ENCODE measurements around the gene HIVEP3.

The HIVEP3 gene

GRCh38 chr1:41576206-41576605 lies 342.5 kb downstream of the HIVEP3 start:
- Histone ChIP-seq H3K18ac (ENCODE audit: low read length) (no peak overlapping the region), H2BK120ac (ENCODE audit: low read depth, low read length) (no peak overlapping the region), H4K8ac (ENCODE audit: low read depth, low read length) (no peak overlapping the region), H3K9ac (ENCODE audit: low read depth, low read length, poor library complexity) (no peak overlapping the region), H3K27me3 (ENCODE audit: control insufficient read depth in 3 of 3, insufficient read depth in 3 of 3, low read depth in 1 of 3, low read length in 3 of 3) (no peaks in the 10 kb centered on the region), H3K36me3 (replicated peaks in 1 of 2; ENCODE audit: control insufficient read depth in 2 of 2, insufficient read depth in 2 of 2, low read length in 2 of 2) (no peaks in the 10 kb centered on the region), H3K9me3 (replicated peaks in 1 of 2; ENCODE audit: control insufficient read depth in 2 of 2, insufficient read depth in 1 of 2, low read depth in 1 of 2, low read length in 2 of 2) (peaks cover 0 to 2% of the 10 kb centered on the region in 2 donors), H4K91ac (ENCODE audit: low read depth, low read length, poor library complexity) (no peak overlapping the region), H2AFZ (ENCODE audit: low read length) (no peak overlapping the region), H3K4ac (ENCODE audit: low read length) (no peak overlapping the region), H3K4me1 (ENCODE audit: control insufficient read depth in 2 of 2, insufficient read depth in 1 of 2, low read depth in 1 of 2, low read length in 2 of 2) (peaks cover 0 to 2% of the 10 kb centered on the region in 2 donors), H2BK5ac (ENCODE audit: low read length) (no peak overlapping the region), H3K4me2 (ENCODE audit: insufficient read depth, low read length, poor library complexity, severe bottlenecking) (no peak overlapping the region), H3K27ac (replicated peaks; ENCODE audit: low read length) (no peak overlapping the region), H3K4me3 (ENCODE audit: low read length in 2 of 2) (no peak overlapping the region), H2BK15ac (ENCODE audit: low read length) (no peak overlapping the region), H3K79me1 (ENCODE audit: low read depth, low read length) (no peaks in the 10 kb centered on the region), H2AK5ac (ENCODE audit: low read depth, low read length) (no peak overlapping the region), H2BK12ac (ENCODE audit: low read length) (no peak overlapping the region), H3K23ac (ENCODE audit: low read depth, low read length, poor library complexity) (no peak overlapping the region), H3K14ac (ENCODE audit: low read length) (no peak overlapping the region)
- DNase-seq (ENCODE audit: low spot score) = no peak
- no CpG with 5 or more reads among the region's 3 CpGs for WGBS, 2 donors (ENCODE audit: extremely low coverage in 2 of 2, insufficient read length in 2 of 2, insufficient replicate concordance in 1 of 2)

GRCh38 chr1:41574842-41575241 lies 343.9 kb downstream of the HIVEP3 start:
- H3K4me3 ChIP-seq (ENCODE audit: low read length in 2 of 2) = no peak overlapping the region
- no peaks in the 10 kb centered on the region for H3K79me1 ChIP-seq (ENCODE audit: low read depth, low read length)
- peaks cover 0 to 2% of the 10 kb centered on the region in 2 donors for H3K4me1 ChIP-seq (ENCODE audit: control insufficient read depth in 2 of 2, insufficient read depth in 1 of 2, low read depth in 1 of 2, low read length in 2 of 2)
- no peak overlapping the region for H3K23ac ChIP-seq (ENCODE audit: low read depth, low read length, poor library complexity)
- H4K8ac ChIP-seq (ENCODE audit: low read depth, low read length) = no peak overlapping the region
- H3K4ac ChIP-seq (ENCODE audit: low read length) = no peak overlapping the region
- H3K27me3 ChIP-seq (ENCODE audit: control insufficient read depth in 3 of 3, insufficient read depth in 3 of 3, low read depth in 1 of 3, low read length in 3 of 3) = peaks cover 0 to 3% (median 0%) of the 10 kb centered on the region in 3 experiments
- H3K9me3 ChIP-seq (replicated peaks in 1 of 2; ENCODE audit: control insufficient read depth in 2 of 2, insufficient read depth in 1 of 2, low read depth in 1 of 2, low read length in 2 of 2) = peaks cover 0 to 2% of the 10 kb centered on the region in 2 donors
- H3K18ac ChIP-seq (ENCODE audit: low read length) = peak overlapping the region; percentile 50
- H3K14ac ChIP-seq (ENCODE audit: low read length) = no peak overlapping the region
- peak overlapping the region; percentile 33 for H2AK5ac ChIP-seq (ENCODE audit: low read depth, low read length)
- no peak overlapping the region for H2BK5ac ChIP-seq (ENCODE audit: low read length)
- no peak overlapping the region for H2AFZ ChIP-seq (ENCODE audit: low read length)
- H2BK12ac ChIP-seq (ENCODE audit: low read length) = no peak overlapping the region
- H4K91ac ChIP-seq (ENCODE audit: low read depth, low read length, poor library complexity) = no peak overlapping the region
- H3K4me2 ChIP-seq (ENCODE audit: insufficient read depth, low read length, poor library complexity, severe bottlenecking) = no peak overlapping the region
- WGBS, 2 donors (ENCODE audit: extremely low coverage in 2 of 2, insufficient read length in 2 of 2, insufficient replicate concordance in 1 of 2) = no CpG with 5 or more reads among the region's 5 CpGs
- no peak overlapping the region for H2BK120ac ChIP-seq (ENCODE audit: low read depth, low read length)
- H3K9ac ChIP-seq (ENCODE audit: low read depth, low read length, poor library complexity) = no peak overlapping the region
- H3K27ac ChIP-seq (replicated peaks; ENCODE audit: low read length) = no peak overlapping the region
- no peaks in the 10 kb centered on the region for H3K36me3 ChIP-seq (replicated peaks in 1 of 2; ENCODE audit: control insufficient read depth in 2 of 2, insufficient read depth in 2 of 2, low read length in 2 of 2)
- H2BK15ac ChIP-seq (ENCODE audit: low read length) = no peak overlapping the region
- DNase-seq (ENCODE audit: low spot score) = no peak

- no peak overlapping the region for H4K8ac ChIP-seq (ENCODE audit: low read depth, low read length)
- WGBS, 2 donors (ENCODE audit: extremely low coverage in 2 of 2, insufficient read length in 2 of 2, insufficient replicate concordance in 1 of 2) = no CpG with 5 or more reads among the region's 18 CpGs
- H3K18ac ChIP-seq (ENCODE audit: low read length) = peak overlapping the region; percentile 50
- no peaks in the 10 kb centered on the region for H3K36me3 ChIP-seq (replicated peaks in 1 of 2; ENCODE audit: control insufficient read depth in 2 of 2, insufficient read depth in 2 of 2, low read length in 2 of 2)
- H3K27me3 ChIP-seq (ENCODE audit: control insufficient read depth in 3 of 3, insufficient read depth in 3 of 3, low read depth in 1 of 3, low read length in 3 of 3) = peaks cover 0 to 3% (median 0%) of the 10 kb centered on the region in 3 experiments
- H4K91ac ChIP-seq (ENCODE audit: low read depth, low read length, poor library complexity) = no peak overlapping the region
- no peaks in the 10 kb centered on the region for H3K79me1 ChIP-seq (ENCODE audit: low read depth, low read length)
- DNase-seq (ENCODE audit: low spot score) = peak; percentile 77
- H3K9me3 ChIP-seq (replicated peaks in 1 of 2; ENCODE audit: control insufficient read depth in 2 of 2, insufficient read depth in 1 of 2, low read depth in 1 of 2, low read length in 2 of 2) = no peaks in the 10 kb centered on the region
- H2AK5ac ChIP-seq (ENCODE audit: low read depth, low read length) = peak overlapping the region; percentile 33
- no peak overlapping the region for H3K4me3 ChIP-seq (ENCODE audit: low read length in 2 of 2)
- no peak overlapping the region for H2BK5ac ChIP-seq (ENCODE audit: low read length)
- H2BK12ac ChIP-seq (ENCODE audit: low read length) = peak overlapping the region; percentile 7
- H2AFZ ChIP-seq (ENCODE audit: low read length) = peak overlapping the region; percentile 80
- H2BK15ac ChIP-seq (ENCODE audit: low read length) = no peak overlapping the region
- H3K4me2 ChIP-seq (ENCODE audit: insufficient read depth, low read length, poor library complexity, severe bottlenecking) = no peak overlapping the region
- H3K4me1 ChIP-seq (ENCODE audit: control insufficient read depth in 2 of 2, insufficient read depth in 1 of 2, low read depth in 1 of 2, low read length in 2 of 2) = peaks cover 0 to 2% of the 10 kb centered on the region in 2 donors
- no peak overlapping the region for H3K4ac ChIP-seq (ENCODE audit: low read length)
- H3K14ac ChIP-seq (ENCODE audit: low read length) = no peak overlapping the region
- peak overlapping the region; percentile 28 for H3K23ac ChIP-seq (ENCODE audit: low read depth, low read length, poor library complexity)
- peak overlapping the region; percentile 9 for H3K9ac ChIP-seq (ENCODE audit: low read depth, low read length, poor library complexity)
- no peak overlapping the region for H2BK120ac ChIP-seq (ENCODE audit: low read depth, low read length)
- H3K27ac ChIP-seq (replicated peaks; ENCODE audit: low read length) = no peak overlapping the region
Measured at GRCh38 chr1:41573785-41574713, 344.7 kb downstream of the HIVEP3 start.

GRCh38 chr1:41573194-41573593 lies 345.5 kb downstream of the HIVEP3 start:
- Histone ChIP-seq H2BK120ac (ENCODE audit: low read depth, low read length) (no peak overlapping the region), H3K4me1 (ENCODE audit: control insufficient read depth in 2 of 2, insufficient read depth in 1 of 2, low read depth in 1 of 2, low read length in 2 of 2) (peaks cover 0 to 2% of the 10 kb centered on the region in 2 donors), H3K9me3 (replicated peaks in 1 of 2; ENCODE audit: control insufficient read depth in 2 of 2, insufficient read depth in 1 of 2, low read depth in 1 of 2, low read length in 2 of 2) (no peaks in the 10 kb centered on the region), H3K27ac (replicated peaks; ENCODE audit: low read length) (no peak overlapping the region), H2BK12ac (ENCODE audit: low read length) (no peak overlapping the region), H3K23ac (ENCODE audit: low read depth, low read length, poor library complexity) (no peak overlapping the region), H3K27me3 (ENCODE audit: control insufficient read depth in 3 of 3, insufficient read depth in 3 of 3, low read depth in 1 of 3, low read length in 3 of 3) (peaks cover 0 to 3% (median 0%) of the 10 kb centered on the region in 3 experiments), H3K18ac (ENCODE audit: low read length) (no peak overlapping the region), H3K4me3 (ENCODE audit: low read length in 2 of 2) (no peak overlapping the region), H3K79me1 (ENCODE audit: low read depth, low read length) (no peaks in the 10 kb centered on the region), H3K4me2 (ENCODE audit: insufficient read depth, low read length, poor library complexity, severe bottlenecking) (no peak overlapping the region), H3K36me3 (replicated peaks in 1 of 2; ENCODE audit: control insufficient read depth in 2 of 2, insufficient read depth in 2 of 2, low read length in 2 of 2) (no peaks in the 10 kb centered on the region), H3K4ac (ENCODE audit: low read length) (no peak overlapping the region), H2BK15ac (ENCODE audit: low read length) (no peak overlapping the region), H2AK5ac (ENCODE audit: low read depth, low read length) (no peak overlapping the region), H3K9ac (ENCODE audit: low read depth, low read length, poor library complexity) (no peak overlapping the region), H4K91ac (ENCODE audit: low read depth, low read length, poor library complexity) (no peak overlapping the region), H3K14ac (ENCODE audit: low read length) (no peak overlapping the region), H2BK5ac (ENCODE audit: low read length) (no peak overlapping the region), H4K8ac (ENCODE audit: low read depth, low read length) (no peak overlapping the region), H2AFZ (ENCODE audit: low read length) (no peak overlapping the region)
- no peak for DNase-seq (ENCODE audit: low spot score)
- no CpG with 5 or more reads among the region's 3 CpGs for WGBS, 2 donors (ENCODE audit: extremely low coverage in 2 of 2, insufficient read length in 2 of 2, insufficient replicate concordance in 1 of 2)
